Neural cell (in vitro differentiated cells): Measurements from ENCODE around the gene MRPL19. TPM values are rescaled to one million over a fixed set of nuclear protein-coding genes. Genes with fewer than 3 reads are reported as not detected.

Source experiments
- H2AFZ ChIP-seq: fragments of 200-600, 300-800 bp; sonication (generic), shearing (Covaris generic); 2 replicates; pipeline ENCODE4 v1.6.0; 2014; ENCODE audit warnings: low read depth, mild to moderate bottlenecking, antibody characterized with exemption, low read length, moderate library complexity
- H3F3A ChIP-seq: fragments of 200-600 bp; shearing (Covaris generic); 2 replicates; pipeline ENCODE4 v1.6.1; 2016; ENCODE audit warnings: mild to moderate bottlenecking, moderate library complexity, mixed read lengths, antibody characterized with exemption, low read length; ENCODE audit not compliant: insufficient read depth, poor library complexity, severe bottlenecking
- H3K27ac ChIP-seq: fragments of 200-600, 300-800 bp; sonication (generic), shearing (Covaris generic); 2 replicates; pipeline ENCODE4 v1.5.1; 2014; ENCODE audit warnings: mild to moderate bottlenecking, low read length, moderate library complexity
- H3K27me3 ChIP-seq: fragments of 300-800, 200-600 bp; sonication (generic), shearing (Covaris generic); 2 replicates; pipeline ENCODE4 v1.6.0; 2014; ENCODE audit warnings: mild to moderate bottlenecking, low read depth, low read length, moderate library complexity; ENCODE audit not compliant: insufficient read depth
- H3K36me3 ChIP-seq: fragments of 300-800, 200-600 bp; sonication (generic), shearing (Covaris generic); 2 replicates; pipeline ENCODE4 v1.5.1; 2014; ENCODE audit warnings: mild to moderate bottlenecking, antibody characterized with exemption, low read length, moderate library complexity; ENCODE audit not compliant: insufficient read depth
- H3K4me2 ChIP-seq: fragments of 300-800, 200-600 bp; sonication (generic), shearing (Covaris generic); 2 replicates; pipeline ENCODE4 v1.6.0; 2014; ENCODE audit warnings: mild to moderate bottlenecking, low read length
- H3K4me3 ChIP-seq: fragments of 300-800, 200-600 bp; sonication (generic), shearing (Covaris generic); 2 replicates; pipeline ENCODE4 v1.5.1; 2014; ENCODE audit warnings: mild to moderate bottlenecking, low read length, moderate library complexity
- H3K79me2 ChIP-seq: fragments of 200-600 bp; shearing (Covaris generic); replicated peaks from 2 replicates; pipeline ENCODE4 v1.6.0; 2014; ENCODE audit warnings: mild to moderate bottlenecking, low read length, moderate library complexity; ENCODE audit not compliant: insufficient read depth
- H3K9ac ChIP-seq: fragments of 300-800, 200-600 bp; sonication (generic), shearing (Covaris generic); 2 replicates; pipeline ENCODE4 v1.6.1; 2016; ENCODE audit warnings: mild to moderate bottlenecking, low read length, mixed read lengths
- H3K9me2 ChIP-seq: fragments of 200-600 bp; shearing (Covaris generic); 2 replicates; pipeline ENCODE4 v1.6.1; 2016; ENCODE audit warnings: mild to moderate bottlenecking, low read length, mixed read lengths; ENCODE audit not compliant: insufficient read depth
- H3K9me3 ChIP-seq: fragments of 200-600, 300-800 bp; sonication (generic), shearing (Covaris generic); 2 replicates; pipeline ENCODE4 v1.6.1; 2016; ENCODE audit warnings: mild to moderate bottlenecking, mixed run types, low read length, moderate library complexity, mixed read lengths
- H4K20me1 ChIP-seq: fragments of 200-600 bp; shearing (Covaris generic); 2 replicates; pipeline ENCODE4 v1.6.1; 2016; ENCODE audit warnings: mild to moderate bottlenecking, mixed run types; ENCODE audit not compliant: insufficient read depth
- CTCF ChIP-seq: fragments of 450-650 bp; IDR thresholded peaks from 2 replicates; pipeline ENCODE4 v1.5.1; 2014; ENCODE audit warnings: antibody characterized with exemption, mild to moderate bottlenecking, moderate library complexity; ENCODE audit not compliant: poor library complexity, severe bottlenecking
- EP300 ChIP-seq: fragments of 450-650 bp; conservative IDR thresholded peaks from 2 replicates; pipeline ENCODE4 v1.6.1; 2014; ENCODE audit warnings: antibody characterized with exemption, mild to moderate bottlenecking, moderate library complexity; ENCODE audit not compliant: poor library complexity, severe bottlenecking
- EZH2 ChIP-seq: fragments of 200-600, 300-800 bp; shearing (Covaris generic), sonication (generic); IDR thresholded peaks from 2 replicates; pipeline ENCODE4 v1.6.1; 2014; ENCODE audit warnings: antibody characterized with exemption, low read length, borderline replicate concordance, mild to moderate bottlenecking; ENCODE audit not compliant: insufficient read depth, poor library complexity, severe bottlenecking
- MXI1 ChIP-seq: fragments of 450-650 bp; conservative IDR thresholded peaks from 2 replicates; pipeline ENCODE4 v1.6.1; 2014; ENCODE audit warnings: antibody characterized with exemption, mild to moderate bottlenecking; ENCODE audit not compliant: poor library complexity, severe bottlenecking
- POLR2AphosphoS5 ChIP-seq: IDR thresholded peaks from 2 replicates; pipeline ENCODE4 v1.6.1; 2012
- RAD21 ChIP-seq: fragments of 450-650 bp; conservative IDR thresholded peaks from 2 replicates; pipeline ENCODE4 v1.6.1; 2014; ENCODE audit warnings: antibody characterized with exemption, mild to moderate bottlenecking, moderate library complexity
- REST ChIP-seq: IDR thresholded peaks from 2 replicates; pipeline ENCODE4 v1.6.1; 2012; ENCODE audit warnings: borderline replicate concordance
- SMC3 ChIP-seq: fragments of 450-650 bp; conservative IDR thresholded peaks from 2 replicates; pipeline ENCODE4 v1.6.1; 2014; ENCODE audit warnings: antibody characterized with exemption, mild to moderate bottlenecking, moderate library complexity; ENCODE audit not compliant: poor library complexity
- TAF1 ChIP-seq: IDR thresholded peaks from 2 replicates; pipeline ENCODE4 v1.6.1; 2012; ENCODE audit warnings: low read depth
- polyA plus RNA-seq: library from polyadenylated mRNA; depleted of rRNA; stranded (reverse); fragments of >200 nt; gene quantifications from 2 replicates; pipeline ENCODE4 v1.2.3, GENCODE V29; 2014

Gene MRPL19
- polyA plus RNA-seq, 1 donor from 2014 or later: 28.1 TPM

- no peaks in the 10 kb centered on the region for H4K20me1 ChIP-seq
- H3K9ac ChIP-seq: no peak overlapping the region
- no peak overlapping the region for H3K4me3 ChIP-seq
- TF ChIP-seq CTCF: no peak
- no peak for TF ChIP-seq EP300
- H3F3A ChIP-seq: no peaks in the 10 kb centered on the region
- H3K79me2 ChIP-seq: no peaks in the 10 kb centered on the region
- no peaks in the 10 kb centered on the region for H3K9me2 ChIP-seq
- H3K9me3 ChIP-seq: no peaks in the 10 kb centered on the region
- H3K27me3 ChIP-seq: no peaks in the 10 kb centered on the region
- H3K4me2 ChIP-seq: no peak overlapping the region
- no peak overlapping the region for H2AFZ ChIP-seq
- H3K27ac ChIP-seq: no peak overlapping the region
- no peaks in the 10 kb centered on the region for H3K36me3 ChIP-seq
These were observed 34.3 kb upstream of the MRPL19 start for GRCh38 chr2:75612108-75612861.

GRCh38 chr2:75612862-75613243 lies 33.7 kb upstream of the MRPL19 start:
- H3K9me3 ChIP-seq: no peaks in the 10 kb centered on the region
- no peak overlapping the region for H3K4me2 ChIP-seq
- no peaks in the 10 kb centered on the region for H3K79me2 ChIP-seq
- TF ChIP-seq EZH2 (no peak), POLR2AphosphoS5 (no peak), REST (no peak), TAF1 (no peak), SMC3 (no peak), EP300 (no peak), CTCF (no peak), RAD21 (no peak), MXI1 (no peak)
- H3K36me3 ChIP-seq: no peaks in the 10 kb centered on the region
- H3K9ac ChIP-seq: no peak overlapping the region
- no peak overlapping the region for H3K27ac ChIP-seq
- no peak overlapping the region for H2AFZ ChIP-seq
- no peaks in the 10 kb centered on the region for H3F3A ChIP-seq
- H3K27me3 ChIP-seq: no peaks in the 10 kb centered on the region
- H4K20me1 ChIP-seq: no peaks in the 10 kb centered on the region
- H3K9me2 ChIP-seq: no peaks in the 10 kb centered on the region
- no peak overlapping the region for H3K4me3 ChIP-seq
